HG03460 (cell line): Measurements from ENCODE around the gene PCSK7.

ENCODE experiments used
- ATAC-seq: cut with Tn5 transposase; IDR thresholded peaks from one replicate; pipeline ENCODE4 v1.9.1; 2021; ENCODE audit not compliant: unreplicated experiment

Gene PCSK7

DNA sequence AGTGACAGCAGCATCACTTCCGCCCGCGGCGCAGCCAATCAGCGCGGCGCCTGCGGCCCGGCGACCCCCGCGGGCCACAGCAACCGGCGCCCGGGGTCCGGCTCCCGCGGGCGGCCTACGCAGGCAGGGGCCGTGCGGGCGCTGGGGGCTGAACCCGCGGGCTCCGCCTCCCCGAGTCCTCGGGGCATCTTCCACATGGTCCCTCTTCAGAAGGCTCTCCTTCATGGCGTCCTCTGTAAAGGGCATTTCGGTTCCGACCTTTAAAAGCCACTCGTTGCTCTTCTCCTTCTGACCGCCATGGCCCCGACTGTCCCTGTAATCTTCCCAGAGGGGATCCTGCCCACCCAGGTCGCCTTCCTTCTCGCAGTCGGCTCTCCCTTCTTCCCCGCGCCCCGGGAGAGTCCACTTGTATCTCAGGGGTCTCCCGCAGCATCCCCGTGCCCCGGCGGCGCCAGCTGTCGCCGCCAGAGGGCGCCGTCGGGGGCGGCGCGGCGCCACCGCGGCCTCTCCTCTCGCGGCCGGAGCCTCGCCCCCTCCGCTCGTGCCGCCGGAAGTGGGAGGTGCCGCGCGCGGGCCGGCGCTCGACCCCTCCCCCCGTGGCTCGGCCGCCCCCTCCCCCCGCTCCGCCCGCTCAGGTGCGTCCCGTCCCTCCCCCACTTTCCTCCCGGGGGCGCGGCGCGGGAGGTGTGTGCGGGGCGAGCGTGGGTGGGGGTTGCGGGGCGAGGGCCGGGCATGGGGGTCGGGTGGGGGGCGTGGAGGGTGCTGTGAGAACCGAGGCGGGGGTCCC lies 412 bp upstream of the PCSK7 start, which contains the start of gene RNF214:
Gene RNF214 (plus strand): TSS at position 580 of the 787 bp plus-strand sequence. CDS start 1,602 bp downstream, outside the sequence.
- ATAC-seq: peak; percentile 66

DNA sequence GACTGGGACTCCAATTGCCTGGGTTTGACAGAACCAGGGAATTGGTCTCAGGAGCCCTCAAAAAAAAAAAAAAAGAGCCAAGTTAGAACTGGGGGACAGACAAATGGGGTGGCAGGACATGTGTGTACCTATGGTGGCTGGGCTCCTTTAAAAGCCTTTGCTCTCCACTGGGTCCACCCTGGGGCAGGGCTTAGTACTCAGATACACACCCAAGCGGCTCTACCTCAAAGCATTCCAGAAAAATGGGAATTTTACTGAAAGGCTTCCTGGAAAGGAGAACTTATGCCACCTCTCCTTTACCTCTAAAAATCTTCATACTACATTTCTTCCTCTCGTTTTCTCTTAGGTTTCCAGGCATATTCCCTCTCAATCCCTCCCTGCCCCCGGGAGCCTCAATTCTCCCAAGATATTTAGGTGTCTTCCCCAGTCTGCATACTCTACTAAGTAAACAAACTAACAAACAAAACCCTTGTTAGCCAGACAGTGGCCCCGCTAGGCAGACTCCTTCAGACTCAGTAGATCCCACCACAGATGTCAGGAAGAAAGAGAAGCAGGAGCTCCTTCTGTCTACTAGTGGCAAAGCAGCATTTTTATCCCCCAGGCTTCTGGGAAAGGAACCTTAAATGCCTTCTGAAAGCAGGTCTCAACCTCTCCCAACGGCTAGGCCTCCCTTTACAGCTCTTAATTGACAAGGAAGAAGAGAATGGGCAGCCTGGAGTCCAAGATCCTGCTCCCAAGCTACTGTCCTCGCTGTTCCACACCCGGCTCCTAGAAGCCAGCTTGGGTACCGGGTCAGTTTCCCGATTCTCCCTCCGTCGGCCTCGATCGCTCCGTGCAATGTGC lies 653 bp downstream of the PCSK7 start:
- no peak for ATAC-seq

GRCh38 chr11:117230286-117230961 lies 1.4 kb downstream of the PCSK7 start:
- no peak for ATAC-seq

DNA sequence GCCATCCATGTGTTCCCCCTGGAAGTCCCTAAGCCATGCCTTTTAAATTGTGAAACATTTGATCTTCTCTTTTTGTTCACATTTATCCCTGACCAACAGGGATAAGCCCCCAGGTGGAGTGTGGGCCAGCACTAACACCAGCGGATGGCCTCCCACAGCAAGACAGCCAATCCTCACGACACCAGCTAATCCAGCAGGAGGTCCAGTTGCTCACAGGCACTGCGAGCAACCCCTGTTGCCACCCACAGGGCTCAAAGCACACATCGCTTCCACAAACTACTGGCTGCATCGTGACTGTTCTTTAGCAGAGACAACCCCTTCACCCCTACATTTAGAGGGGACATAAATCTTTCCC lies 2.0 kb downstream of the PCSK7 start:
- no peak for ATAC-seq

GRCh38 chr11:117229411-117229810 lies 2.5 kb downstream of the PCSK7 start:
- no peak for ATAC-seq

DNA sequence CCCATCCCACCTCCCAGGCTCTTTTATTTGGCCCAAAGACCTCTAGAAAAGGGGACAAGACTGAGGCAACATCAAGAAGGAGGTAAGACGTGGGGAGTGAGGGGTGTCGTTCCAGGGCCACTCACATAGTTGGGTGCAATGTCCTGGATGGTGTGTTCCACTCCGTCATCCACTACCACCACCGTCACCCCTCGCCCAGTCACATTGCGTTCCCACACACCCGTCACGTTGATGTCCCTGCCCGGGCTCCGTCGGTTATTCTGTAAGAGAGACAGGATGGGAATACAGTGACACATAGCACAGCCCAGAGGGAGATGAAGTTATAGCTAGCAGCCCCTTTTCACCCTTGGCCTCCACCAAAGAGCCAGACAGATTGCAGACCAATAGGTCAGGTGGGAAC lies 3.8 kb downstream of the PCSK7 start:
- no peak for ATAC-seq

GRCh38 chr11:117226388-117227385 lies 5.2 kb downstream of the PCSK7 start:
- peak; percentile 56 for ATAC-seq

DNA sequence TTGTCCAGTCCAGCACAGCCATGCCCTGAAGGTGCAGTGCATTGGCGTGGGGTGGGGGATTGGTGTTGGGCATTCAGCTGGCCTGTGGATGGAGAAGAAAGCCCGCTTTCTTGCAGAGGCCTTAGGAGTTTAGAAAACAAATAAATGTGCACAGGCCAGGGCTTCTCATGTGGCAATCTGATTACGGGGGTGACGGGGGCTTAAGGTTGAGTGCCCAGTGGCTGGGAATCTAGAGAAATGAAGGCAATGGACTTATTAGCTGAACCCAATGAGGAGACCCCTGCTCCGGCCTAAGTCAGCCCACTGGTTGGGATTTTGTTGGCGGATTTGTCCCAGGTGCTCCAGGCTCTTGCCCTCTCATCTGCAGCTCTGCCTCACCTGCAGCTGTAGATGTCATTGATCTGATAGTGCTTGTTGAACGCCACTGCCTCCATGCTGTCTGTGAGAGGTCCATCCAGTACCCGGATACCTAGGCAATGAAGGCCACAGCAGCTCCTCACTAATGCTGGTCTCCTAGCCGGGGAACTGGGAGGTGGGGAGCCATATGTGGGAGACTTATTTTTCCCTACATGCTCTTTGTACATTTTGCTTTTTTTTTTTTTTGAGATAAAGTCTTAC lies 6.2 kb downstream of the PCSK7 start:
- ATAC-seq: no peak

- ATAC-seq: no peak
Measured at GRCh38 chr11:117223741-117224689, 7.9 kb downstream of the PCSK7 start.

GRCh38 chr11:117222991-117223740 lies 8.7 kb downstream of the PCSK7 start:
- no peak for ATAC-seq

- ATAC-seq: no peak
Measured at GRCh38 chr11:117221775-117222517, 9.9 kb downstream of the PCSK7 start.

- ATAC-seq: no peak
Measured at GRCh38 chr11:117220999-117221774, 10.7 kb downstream of the PCSK7 start.

DNA sequence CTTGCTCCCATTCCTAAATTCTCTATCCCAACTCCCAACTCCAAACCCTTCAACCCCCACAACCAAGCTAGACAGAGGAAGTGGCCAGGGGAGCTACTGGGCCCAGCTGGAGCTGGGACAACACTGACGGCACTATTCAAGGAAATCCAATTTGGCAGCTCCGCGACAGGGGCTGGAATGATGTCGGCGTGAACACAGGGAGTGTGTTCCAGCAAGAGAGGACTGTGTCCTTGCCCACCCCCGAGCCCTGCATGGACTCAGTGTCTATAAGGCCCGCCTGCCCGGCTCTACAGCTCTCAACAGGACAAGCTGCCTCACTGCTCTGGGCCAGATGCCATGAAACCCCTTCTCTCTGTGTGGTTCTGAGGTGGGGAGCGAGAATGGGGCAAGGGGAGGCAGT lies 11.3 kb downstream of the PCSK7 start:
- ATAC-seq: no peak

DNA sequence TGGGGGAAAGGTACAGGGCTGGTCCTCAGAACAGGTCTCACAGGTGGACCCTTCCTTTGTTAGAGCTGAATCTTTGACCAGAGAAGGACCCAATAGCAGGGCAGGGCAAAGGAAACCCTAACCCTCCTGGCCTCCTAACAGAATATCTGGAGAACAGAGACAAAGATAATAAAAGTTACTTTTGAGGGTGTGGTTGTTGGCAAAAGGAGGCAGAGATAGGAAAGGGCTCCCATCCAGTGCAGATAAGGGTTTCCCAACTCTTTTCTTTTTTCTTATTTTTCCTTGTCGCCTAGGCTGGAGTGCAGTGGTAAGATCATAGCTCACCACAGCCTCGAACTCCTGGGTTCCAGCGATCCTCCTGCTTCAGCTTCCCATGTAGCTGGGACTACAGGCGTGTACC lies 11.9 kb downstream of the PCSK7 start:
- no peak for ATAC-seq

- no peak for ATAC-seq
Measured at GRCh38 chr11:117219455-117219854, 12.4 kb downstream of the PCSK7 start.

- no peak for ATAC-seq
Measured at GRCh38 chr11:117219001-117219400, 12.9 kb downstream of the PCSK7 start.
